Measurements from ENCODE around the gene SYNJ2. TPM values are rescaled to one million over a fixed set of nuclear protein-coding genes. Genes with fewer than 3 reads are reported as not detected.
"Not testable (repeated sequence)": the region's sequence is repeated elsewhere in the genome, so short reads cannot be mapped to it uniquely, and the experiment has no call there.

Gene SYNJ2
- total RNA-seq, 1 donor from 2014 or later = 4.5 TPM

DNA sequence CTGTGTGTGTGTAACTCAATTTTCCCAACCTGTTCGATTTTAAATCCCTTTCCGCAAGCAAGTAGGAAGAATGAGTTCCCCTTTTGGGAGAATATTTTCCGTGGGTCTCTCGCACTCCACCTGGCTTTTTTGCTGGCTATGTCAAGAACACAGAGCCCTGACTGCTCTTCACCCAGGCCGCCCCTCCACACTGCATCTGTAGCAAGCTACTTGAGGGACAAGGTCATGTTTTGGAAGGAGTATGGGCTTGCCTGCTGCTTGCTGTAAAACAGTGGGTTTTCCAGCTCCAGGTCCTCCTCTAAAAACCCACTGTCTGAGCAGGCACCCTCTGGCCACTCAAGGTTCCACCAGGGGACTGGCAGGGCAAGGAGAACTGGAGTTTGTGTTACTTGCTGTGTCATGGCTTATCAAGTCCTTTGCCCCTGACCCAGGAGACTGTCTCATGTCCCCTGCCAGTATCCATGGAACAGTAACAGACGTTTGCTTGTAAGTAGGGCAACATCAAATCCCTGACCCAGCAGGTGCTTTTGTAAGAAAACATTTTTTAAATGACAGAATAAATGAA lies 35.5 kb upstream of the SYNJ2 start:
- no peaks in the 10 kb centered on the region for H3K4me1 ChIP-seq
- H3K27me3 ChIP-seq (ENCODE audit: low read depth) = no peaks in the 10 kb centered on the region
- H3K9me3 ChIP-seq = peaks cover 7% of the 10 kb centered on the region
- DNase-seq = no peak
- peaks cover 44% of the 10 kb centered on the region for H3K36me3 ChIP-seq
- H3K4me3 ChIP-seq = no peak overlapping the region
- intact Hi-C loops (cut with DNase I) = no loop called here
- no peak overlapping the region for H3K27ac ChIP-seq
- TF ChIP-seq, protein P1, sequence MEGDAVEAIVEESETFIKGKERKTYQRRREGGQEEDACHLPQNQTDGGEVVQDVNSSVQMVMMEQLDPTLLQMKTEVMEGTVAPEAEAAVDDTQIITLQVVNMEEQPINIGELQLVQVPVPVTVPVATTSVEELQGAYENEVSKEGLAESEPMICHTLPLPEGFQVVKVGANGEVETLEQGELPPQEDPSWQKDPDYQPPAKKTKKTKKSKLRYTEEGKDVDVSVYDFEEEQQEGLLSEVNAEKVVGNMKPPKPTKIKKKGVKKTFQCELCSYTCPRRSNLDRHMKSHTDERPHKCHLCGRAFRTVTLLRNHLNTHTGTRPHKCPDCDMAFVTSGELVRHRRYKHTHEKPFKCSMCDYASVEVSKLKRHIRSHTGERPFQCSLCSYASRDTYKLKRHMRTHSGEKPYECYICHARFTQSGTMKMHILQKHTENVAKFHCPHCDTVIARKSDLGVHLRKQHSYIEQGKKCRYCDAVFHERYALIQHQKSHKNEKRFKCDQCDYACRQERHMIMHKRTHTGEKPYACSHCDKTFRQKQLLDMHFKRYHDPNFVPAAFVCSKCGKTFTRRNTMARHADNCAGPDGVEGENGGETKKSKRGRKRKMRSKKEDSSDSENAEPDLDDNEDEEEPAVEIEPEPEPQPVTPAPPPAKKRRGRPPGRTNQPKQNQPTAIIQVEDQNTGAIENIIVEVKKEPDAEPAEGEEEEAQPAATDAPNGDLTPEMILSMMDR (IDR thresholded peaks at IDR 0.05) = no peak
- no peak for ATAC-seq

DNA sequence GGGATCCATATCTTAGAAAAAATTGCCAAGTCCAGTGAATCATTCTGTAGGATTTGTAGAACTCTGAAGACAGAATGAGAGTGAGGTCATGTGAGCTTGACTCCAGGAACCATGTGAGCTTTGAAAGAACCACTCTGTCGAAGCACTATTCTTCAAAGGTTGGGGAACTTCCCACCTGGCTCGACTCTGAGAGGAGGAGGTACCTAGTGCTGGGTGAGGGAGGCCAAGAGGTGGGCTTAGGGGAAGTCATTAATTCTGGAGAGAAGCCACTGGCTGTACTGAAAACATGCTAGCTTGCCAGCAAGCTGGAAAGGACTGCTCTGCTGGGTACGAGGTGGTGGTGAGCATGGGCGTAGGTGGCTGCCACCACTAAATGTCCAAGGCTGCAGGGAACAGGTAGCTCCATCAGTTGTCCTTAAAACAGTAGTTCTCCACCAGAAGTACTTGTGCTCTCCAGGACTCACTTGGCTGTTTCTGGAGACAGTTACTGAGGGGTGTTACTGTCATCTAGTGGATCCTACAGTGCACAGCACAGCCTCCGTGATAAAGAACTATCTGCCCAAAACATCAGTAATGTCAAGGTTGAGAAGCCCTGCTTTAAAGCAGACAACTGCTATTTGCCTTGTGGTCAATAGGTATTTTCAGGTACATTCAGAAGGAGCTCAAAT lies 34.7 kb upstream of the SYNJ2 start:
- Histone ChIP-seq H3K36me3 (peaks cover 35% of the 10 kb centered on the region), H3K27me3 (ENCODE audit: low read depth) (peaks cover 4% of the 10 kb centered on the region), H3K9me3 (peaks cover 7% of the 10 kb centered on the region), H3K4me1 (no peaks in the 10 kb centered on the region), H3K27ac (no peak overlapping the region), H3K4me3 (no peak overlapping the region)
- intact Hi-C loops (cut with DNase I) = no loop called here
- DNase-seq (no peak), ATAC-seq (peak; percentile 51 to 59)
- TF ChIP-seq, protein P1 (IDR thresholded peaks at IDR 0.05) = peak; percentile 39

DNA sequence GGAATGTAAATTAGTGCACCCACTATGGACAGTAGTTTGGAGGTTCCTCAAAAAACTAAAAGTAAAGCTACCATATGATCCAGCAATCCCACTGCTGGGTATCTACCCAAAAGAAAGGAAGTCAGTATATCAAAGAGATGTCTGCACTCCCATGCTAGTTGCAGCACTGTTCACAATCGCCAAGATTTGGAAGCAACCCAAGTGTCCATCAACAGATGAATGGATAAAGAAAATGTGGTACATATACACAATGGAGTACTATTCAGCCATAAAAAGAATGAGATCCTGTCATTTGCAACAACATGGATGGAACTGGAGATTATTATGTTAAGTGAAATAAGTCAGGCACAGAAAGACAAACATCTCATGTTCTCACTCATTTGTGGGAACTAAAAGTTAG lies 30.8 kb upstream of the SYNJ2 start:
- H3K4me3 ChIP-seq; H3K27ac ChIP-seq; H3K36me3 ChIP-seq; H3K27me3 ChIP-seq (ENCODE audit: low read depth); DNase-seq; ATAC-seq; H3K9me3 ChIP-seq; intact Hi-C loops (cut with DNase I); H3K4me1 ChIP-seq: not testable (repeated sequence)

DNA sequence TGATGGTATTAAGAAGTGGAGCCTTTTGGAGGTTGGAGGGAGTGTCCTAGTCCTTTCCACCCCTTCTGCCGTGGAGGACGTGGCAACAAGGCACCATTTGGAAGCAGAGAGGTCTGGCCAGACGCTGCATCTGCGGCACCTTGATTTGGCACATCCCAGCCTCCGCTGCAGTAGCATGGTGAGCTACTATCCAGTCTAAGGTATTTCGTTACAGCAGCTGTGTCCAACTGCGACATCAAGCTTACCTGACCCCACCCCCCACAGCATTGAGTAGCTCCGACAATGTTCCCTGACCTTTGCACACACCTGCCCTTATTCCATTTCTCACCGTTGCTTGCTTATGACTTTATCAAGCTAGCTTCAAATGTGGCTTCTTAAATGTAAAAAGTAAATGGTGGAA lies 29.8 kb upstream of the SYNJ2 start:
- no peak for DNase-seq
- TF ChIP-seq, protein P1 (IDR thresholded peaks at IDR 0.05) = no peak
- peaks cover 4% of the 10 kb centered on the region for H3K27me3 ChIP-seq (ENCODE audit: low read depth)
- no peak for ATAC-seq
- H3K36me3 ChIP-seq = no peaks in the 10 kb centered on the region
- H3K27ac ChIP-seq = no peak overlapping the region
- no peak overlapping the region for H3K4me3 ChIP-seq
- intact Hi-C loops (cut with DNase I) = no loop called here
- H3K9me3 ChIP-seq = peaks cover 7% of the 10 kb centered on the region
- peaks cover 6% of the 10 kb centered on the region for H3K4me1 ChIP-seq

DNA sequence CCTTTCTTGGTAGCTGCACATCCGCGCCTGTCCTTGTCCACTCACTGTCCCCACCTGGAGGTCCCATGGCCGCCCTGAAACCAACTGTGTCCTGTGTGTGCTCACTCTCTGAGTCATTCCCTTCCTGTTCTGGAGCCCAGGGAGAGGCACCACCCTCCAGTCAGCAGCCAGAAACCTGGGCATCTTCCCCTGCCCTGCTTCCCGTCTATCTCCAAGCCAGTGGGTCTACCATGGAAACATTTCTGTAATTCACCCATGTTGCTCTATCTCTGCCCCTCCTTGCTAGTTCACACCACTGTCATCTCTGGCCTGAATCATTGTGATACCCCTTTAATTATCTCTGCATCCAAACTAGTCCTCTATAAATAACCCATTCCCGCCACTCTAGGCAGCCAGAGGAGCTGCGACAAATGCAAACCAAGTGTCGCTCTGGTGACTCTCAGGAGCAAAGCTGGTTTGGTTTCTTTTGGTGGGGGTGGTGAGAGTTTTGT lies 28.8 kb upstream of the SYNJ2 start:
- intact Hi-C loops (cut with DNase I) = no loop called here
- Histone ChIP-seq H3K4me3 (no peak overlapping the region), H3K4me1 (peaks cover 6% of the 10 kb centered on the region), H3K9me3 (peaks cover 10% of the 10 kb centered on the region), H3K36me3 (no peaks in the 10 kb centered on the region), H3K27ac (no peak overlapping the region), H3K27me3 (ENCODE audit: low read depth) (peaks cover 4% of the 10 kb centered on the region)
- no peak for DNase-seq
- ATAC-seq = no peak
- TF ChIP-seq, protein P1 (IDR thresholded peaks at IDR 0.05) = no peak

DNA sequence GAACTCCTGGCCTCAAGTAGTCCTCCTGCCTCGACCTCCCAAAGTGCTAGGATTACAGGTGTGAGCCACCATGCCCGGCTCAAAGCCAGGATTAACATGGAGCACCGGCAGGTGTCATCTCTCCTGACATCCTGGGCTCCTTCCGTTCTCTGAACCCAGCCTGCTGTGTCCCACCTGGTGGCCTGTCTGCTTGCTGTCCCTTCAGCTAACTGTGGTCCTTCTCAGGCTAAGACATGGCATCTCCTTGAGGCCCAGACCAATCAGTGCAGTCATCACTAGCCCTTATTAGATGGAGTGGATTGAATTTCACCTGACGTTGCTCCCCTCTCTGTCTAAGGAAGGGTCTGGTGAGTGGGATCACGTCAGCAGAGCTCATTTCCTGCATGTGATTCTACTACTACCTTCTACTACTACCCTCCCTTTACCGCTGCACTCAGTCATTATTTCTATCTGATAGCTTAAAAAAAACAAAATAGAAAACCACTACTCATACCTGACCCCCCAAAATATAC lies 28.0 kb upstream of the SYNJ2 start:
- H3K4me1 ChIP-seq = peaks cover 6% of the 10 kb centered on the region
- peaks cover 17% of the 10 kb centered on the region for H3K9me3 ChIP-seq
- TF ChIP-seq, protein P1 (IDR thresholded peaks at IDR 0.05) = no peak
- no peaks in the 10 kb centered on the region for H3K36me3 ChIP-seq
- intact Hi-C loops (cut with DNase I) = no loop called here
- DNase-seq (no peak), ATAC-seq (no peak)
- peak overlapping the region; percentile 18 for H3K4me3 ChIP-seq
- peaks cover 4% of the 10 kb centered on the region for H3K27me3 ChIP-seq (ENCODE audit: low read depth)
- no peak overlapping the region for H3K27ac ChIP-seq
